HG02763 (cell line): ENCODE measurements around the gene DCAF7.
A peak's percentile ranks its signal among the peaks of the same experiment; 100 is the strongest.

Experiments
- ATAC-seq: cut with Tn5 transposase; IDR thresholded peaks from one replicate; pipeline ENCODE4 v1.9.1; 2021; ENCODE audit warnings: mild to moderate bottlenecking, moderate library complexity; ENCODE audit not compliant: unreplicated experiment

Gene DCAF7

GRCh38 chr17:63579633-63580032 is 29.4 kb downstream of the DCAF7 start:
- no peak for ATAC-seq

DNA sequence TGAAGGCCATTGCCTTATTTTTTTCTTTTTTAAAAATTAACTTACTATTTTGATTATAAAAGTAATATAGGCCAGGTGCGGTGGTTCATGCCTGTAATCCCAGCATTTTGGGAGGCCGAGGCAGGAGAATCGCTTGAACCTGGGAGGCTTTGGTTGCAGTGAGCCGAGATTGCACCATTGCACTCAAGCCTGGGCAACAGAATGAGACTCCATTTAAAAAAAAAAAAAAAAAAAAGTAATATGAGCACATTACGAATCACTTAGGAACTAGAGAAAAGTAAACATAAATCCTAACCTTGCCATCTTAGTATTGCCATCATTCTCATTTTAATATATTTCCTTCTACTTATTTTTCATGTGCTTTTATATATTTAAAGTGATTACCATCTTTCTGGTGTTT is 37.5 kb downstream of the DCAF7 start:
- no peak for ATAC-seq

GRCh38 chr17:63588797-63589196 is 38.5 kb downstream of the DCAF7 start:
- no peak for ATAC-seq

- no peak for ATAC-seq
Observed at GRCh38 chr17:63589646-63590045, 39.4 kb downstream of the DCAF7 start.

GRCh38 chr17:63592797-63593196 is 42.5 kb downstream of the DCAF7 start:
- no peak for ATAC-seq

GRCh38 chr17:63595132-63595531 is 44.9 kb downstream of the DCAF7 start:
- no peak for ATAC-seq

GRCh38 chr17:63596856-63597586 is 46.7 kb downstream of the DCAF7 start:
- ATAC-seq = no peak

DNA sequence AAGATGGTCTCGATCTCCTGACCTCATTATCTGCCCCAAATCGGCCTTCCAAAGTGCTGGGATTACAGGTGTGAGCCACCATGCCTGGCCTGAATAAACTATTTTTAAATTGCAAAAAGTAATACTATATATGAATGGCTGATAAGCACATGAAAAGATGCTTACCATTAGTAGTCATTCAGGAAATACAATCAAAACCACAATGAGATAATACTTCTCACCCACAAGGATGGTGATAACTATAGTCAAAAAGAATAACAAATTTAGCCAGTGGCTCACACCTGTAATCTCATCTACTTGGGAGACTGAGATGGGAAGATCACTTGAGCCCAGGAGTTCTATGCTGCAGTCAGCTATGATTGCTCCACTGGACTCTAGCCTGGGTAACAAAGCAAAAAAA is 48.0 kb downstream of the DCAF7 start:
- ATAC-seq = no peak

DNA sequence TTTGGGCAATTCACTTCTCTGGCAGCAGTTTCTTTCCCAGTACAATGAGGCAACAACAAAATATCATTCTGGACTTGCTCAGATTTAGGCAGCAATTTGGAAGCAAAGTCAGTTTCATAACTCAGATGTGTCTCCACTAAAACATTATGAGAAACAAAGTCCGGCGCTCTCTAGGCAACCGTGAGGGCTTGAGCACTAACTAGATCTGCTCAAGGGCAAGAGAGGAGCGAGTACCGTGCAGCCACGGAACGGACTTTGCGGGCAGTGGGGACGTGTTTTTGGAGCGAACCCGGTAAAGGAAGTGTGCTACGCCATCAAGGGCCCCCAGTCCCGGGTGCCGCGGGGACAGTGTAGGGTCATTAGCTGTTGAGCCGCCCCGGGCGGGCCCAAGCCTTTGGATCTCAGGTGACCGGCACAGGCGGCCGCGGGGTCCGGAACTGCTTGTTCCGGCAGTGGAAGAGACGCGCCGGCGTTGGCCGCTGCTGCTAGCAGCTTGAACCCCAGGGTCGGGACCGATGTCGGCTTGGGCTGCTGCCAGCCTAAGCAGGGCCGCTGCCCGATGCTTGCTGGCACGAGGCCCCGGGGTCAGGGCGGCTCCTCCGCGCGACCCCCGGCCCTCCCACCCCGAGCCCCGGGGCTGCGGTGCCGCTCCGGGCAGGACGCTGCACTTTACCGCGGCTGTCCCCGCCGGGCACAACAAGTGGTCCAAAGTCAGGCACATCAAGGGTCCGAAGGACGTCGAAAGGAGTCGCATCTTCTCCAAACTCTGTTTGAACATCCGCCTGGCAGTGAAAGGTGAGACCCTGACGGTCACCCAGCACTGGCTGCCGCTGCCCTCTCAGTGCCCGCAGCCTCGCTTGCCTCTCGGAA is 50.5 kb downstream of the DCAF7 start, which contains the start of gene TACO1:
TACO1 (plus strand) TSS at position 327 of the 870 bp plus-strand sequence; CDS start at position 516, 189 bp downstream.
- ATAC-seq = peak; percentile 90

GRCh38 chr17:63601439-63602371 is 51.4 kb downstream of the DCAF7 start:
- no peak for ATAC-seq

GRCh38 chr17:63609816-63610573 is 59.7 kb downstream of the DCAF7 start:
- no peak for ATAC-seq

DNA sequence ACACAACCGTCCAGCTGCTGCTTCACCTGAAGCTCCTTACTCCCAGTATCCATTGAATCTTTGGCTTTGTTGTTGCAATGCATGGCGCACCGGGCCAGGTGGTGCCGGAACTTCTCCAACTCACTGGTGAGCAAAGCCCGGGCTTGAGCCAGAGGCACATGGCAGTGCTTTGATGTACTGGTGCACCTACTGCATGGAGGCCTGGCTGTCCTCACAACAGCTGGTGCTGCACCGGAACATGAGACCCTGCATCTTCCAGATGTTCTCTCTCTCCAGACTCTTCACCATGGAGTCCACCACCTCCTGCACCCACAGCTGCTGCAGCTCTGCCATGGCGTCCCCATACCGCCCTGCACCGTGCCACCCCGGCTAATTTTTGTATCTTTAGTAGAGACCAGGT is 60.6 kb downstream of the DCAF7 start:
- no peak for ATAC-seq

GRCh38 chr17:63611354-63611753 is 61.1 kb downstream of the DCAF7 start:
- ATAC-seq = no peak

- no peak for ATAC-seq
Observed at GRCh38 chr17:63613663-63614062, 63.4 kb downstream of the DCAF7 start.

- no peak for ATAC-seq
Observed at GRCh38 chr17:63621229-63621683, 71.0 kb downstream of the DCAF7 start.

DNA sequence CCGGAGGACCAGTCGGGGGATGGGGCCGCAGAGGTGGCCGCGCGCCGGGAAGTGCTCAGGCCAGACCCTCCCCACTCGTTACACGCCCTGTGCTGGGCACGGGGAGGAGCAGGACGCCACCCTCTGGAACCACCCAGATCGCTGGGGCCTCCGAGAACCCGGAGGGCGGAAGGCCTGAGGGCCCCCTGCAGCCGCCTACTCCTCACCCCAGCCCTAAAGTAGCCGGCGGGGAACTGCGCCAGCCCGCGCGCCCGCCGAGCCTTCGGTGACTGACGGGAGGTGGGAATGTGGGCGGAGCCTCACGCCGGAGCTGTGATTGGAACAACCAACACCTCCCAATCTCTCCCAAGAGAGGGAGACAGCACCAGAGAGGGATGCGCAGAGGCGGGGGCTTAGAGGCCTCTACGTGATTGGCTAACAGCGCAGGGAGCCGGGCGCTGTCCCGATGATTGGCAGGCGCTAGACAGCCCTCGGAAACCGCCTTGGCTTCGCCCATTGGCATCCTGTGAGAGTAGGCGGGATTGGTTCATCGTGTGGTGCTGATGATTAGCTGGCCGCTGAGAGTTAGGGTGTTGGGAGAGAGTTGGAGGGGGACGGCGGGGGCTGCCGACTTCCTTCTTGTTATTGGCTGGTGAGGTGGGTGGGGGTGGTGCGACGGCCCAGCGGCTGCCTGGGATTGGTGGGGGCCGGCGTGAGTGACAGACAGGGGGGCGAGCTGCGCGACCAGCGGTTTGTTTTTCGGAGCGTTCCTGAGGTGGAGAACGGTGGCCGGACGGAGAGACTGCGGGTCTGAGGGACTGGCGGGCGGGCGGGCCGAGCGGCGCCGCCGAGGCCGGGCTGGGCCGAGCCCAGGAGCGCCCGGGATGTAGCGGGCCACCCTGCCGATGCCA is 71.7 kb downstream of the DCAF7 start, which contains the start of gene MAP3K3:
MAP3K3 (plus strand) TSS at position 734 of the 890 bp plus-strand sequence. CDS start 343 bp downstream, outside the sequence.
- ATAC-seq = peak; percentile 89

- ATAC-seq = peak; percentile 25
Observed at GRCh38 chr17:63622574-63623390, 72.5 kb downstream of the DCAF7 start.
